GM12878 (cell line): ENCODE data around the gene CELF3. TPM values are rescaled to one million over a fixed set of nuclear protein-coding genes. Genes with fewer than 3 reads are reported as not detected.
A peak's percentile ranks its signal among the peaks of the same experiment; 100 is the strongest.

Source experiments
- ATAC-seq: fragments of 200-7000 bp; cut with Tn5 transposase; 3 replicates; pipeline ENCODE4 v1.9.1; 2020; ENCODE audit warnings: mild to moderate bottlenecking, moderate library complexity
- BruUV-seq: library from RNA; stranded (reverse); fragments of 400-500 nt; replicated peaks from 2 replicates; lab custom pipeline; 2021; lab: Mats Ljungman, UMichigan
- CTCF ChIA-PET: fragments of 300-600 bp; sonication (Branson Sonifier 250); formaldehyde crosslinking; extraction: SDS; loops from one replicate; lab custom pipeline; 2021; ENCODE audit warnings: inconsistent platforms; lab: Yijun Ruan, JAX
- POLR2A ChIA-PET: fragments of 350-600 bp; formaldehyde crosslinking; extraction: SDS; loops from one replicate; lab custom pipeline; 2021; ENCODE audit warnings: inconsistent platforms; lab: Charles Lee
- RAD21 ChIA-PET: fragments of 300-600 bp; sonication (Branson Sonifier 250); formaldehyde crosslinking; loops from one replicate; lab custom pipeline; 2023; ENCODE audit warnings: antibody characterized with exemption; ENCODE audit not compliant: unreplicated experiment; lab: Charles Lee
- SMC1A ChIA-PET: fragments of 300-600 bp; sonication (Branson Sonifier 250); formaldehyde crosslinking; loops from one replicate; lab custom pipeline; 2023; ENCODE audit not compliant: unreplicated experiment, uncharacterized antibody; lab: Charles Lee
- DNase-seq: peaks from one replicate; pipeline ENCODE4 v3.0.0-alpha.2; 2011; ENCODE audit warnings: low read depth, low spot score
- FAIRE-seq: peaks from 3 replicates; lab custom pipeline; 2011; peaks lifted over from hg19 to GRCh38; lab: Jason Lieb, UNC
- H2AFZ ChIP-seq: 2 replicates; pipeline ENCODE4 v1.6.0; 2011; ENCODE audit warnings: low read depth, low read length, control low read depth; ENCODE audit not compliant: control insufficient read depth
- H3K27ac ChIP-seq: 2 replicates; pipeline ENCODE4 v1.5.1; 2011; ENCODE audit warnings: control low read depth; ENCODE audit not compliant: control insufficient read depth, insufficient read depth
- H3K27me3 ChIP-seq, 2 experiments: replicated peaks in 1 of 2; 2 replicates each; pipeline versions ENCODE4 v1.6.0 to v1.6.1; 2011; ENCODE audit warnings: low read length in 1 of 2; ENCODE audit not compliant: control insufficient read depth in 2 of 2, insufficient read depth in 2 of 2
- H3K36me3 ChIP-seq, 2 experiments: 2 replicates each; pipeline ENCODE4 v1.5.1; 2011; ENCODE audit warnings: low read length in 1 of 2; ENCODE audit not compliant: control insufficient read depth in 2 of 2, insufficient read depth in 2 of 2
- H3K4me1 ChIP-seq: 2 replicates; pipeline ENCODE4 v1.6.1; 2011; ENCODE audit warnings: mild to moderate bottlenecking, low read length, moderate library complexity, mixed read lengths; ENCODE audit not compliant: control insufficient read depth, insufficient read depth
- H3K4me2 ChIP-seq: 2 replicates; pipeline ENCODE4 v1.6.0; 2011; ENCODE audit warnings: control low read depth; ENCODE audit not compliant: control insufficient read depth, insufficient read depth
- H3K4me3 ChIP-seq: fragments of 200-600 bp; sonication (generic); 2 replicates; pipeline ENCODE4 v1.5.1; 2016
- H3K79me2 ChIP-seq: 2 replicates; pipeline ENCODE4 v1.6.0; 2011; ENCODE audit warnings: low read length; ENCODE audit not compliant: control insufficient read depth, insufficient read depth
- H3K9ac ChIP-seq: 2 replicates; pipeline ENCODE4 v1.8.0; 2011; ENCODE audit warnings: low read length, control low read depth, mixed read lengths; ENCODE audit not compliant: control insufficient read depth, insufficient read depth
- H3K9me3 ChIP-seq: replicated peaks from 3 replicates; pipeline ENCODE4 v1.5.1; 2011; ENCODE audit warnings: mild to moderate bottlenecking, low read length; ENCODE audit not compliant: control insufficient read depth, insufficient read depth
- H4K20me1 ChIP-seq: 2 replicates; pipeline ENCODE4 v1.6.0; 2011; ENCODE audit not compliant: control insufficient read depth, insufficient read depth
- CTCF ChIP-seq, 3 experiments: IDR thresholded peaks in 2 of 3; conservative IDR thresholded peaks in 1 of 3; 2 replicates each; pipeline ENCODE4 v1.5.1; 2011; ENCODE audit warnings: low read depth in 3 of 3, low read length in 3 of 3, mild to moderate bottlenecking in 3 of 3, control low read depth in 2 of 3, moderate library complexity in 2 of 3, inconsistent platforms in 1 of 3, mixed read lengths in 1 of 3; ENCODE audit not compliant: control insufficient read depth in 2 of 3, insufficient read depth in 1 of 3; ENCODE audit errors: extremely low read depth in 1 of 3
- ZNF592 ChIP-seq: fragments of 450-650 bp; IDR thresholded peaks from 2 replicates; pipeline ENCODE4 v1.6.1; 2017; ENCODE audit warnings: mild to moderate bottlenecking, moderate library complexity
- whole genome bisulfite sequencing: methylation state at CpG from one replicate; pipeline ENCODE4 v1.1.6; 2016; ENCODE audit warnings: low lambda C conversion rate; ENCODE audit not compliant: insufficient replicate concordance, insufficient coverage; ENCODE audit errors: missing lambda C conversion rate; 5-methylcytosine and 5-hydroxymethylcytosine counted together
- in situ Hi-C: fragments of 300-500 bp; cut with MboI; formaldehyde crosslinking; loops from 9 replicates; pipeline ENCODE4 v1.14.3; 2018; ENCODE audit warnings: mixed read lengths
- intact Hi-C: fragments of 100-400 bp; cut with micrococcal nuclease; formaldehyde crosslinking; loops from one replicate; pipeline ENCODE4 v1.14.2; 2022; ENCODE audit not compliant: unreplicated experiment
- polyA plus RNA-seq, 11 experiments: library from polyadenylated mRNA; depleted of rRNA in 4 of 11; unstranded in 6 of 11; stranded (reverse) in 5 of 11; fragments of >200 nt; fragmentation: Nextera tagmentation in 4 of 11; fragmentation: Illumina TruSeq in 1 of 11; extraction: Ambion mirVana in 4 of 11; extraction: Trizol in 1 of 11; gene quantifications; 1 replicate in 1 of 11; 2 replicates in 10 of 11; pipeline versions ENCODE4 v1.2.1 to v1.2.3, GENCODE V29; 2011 to 2016; ENCODE audit warnings: inconsistent platforms in 2 of 11, missing spikeins in 2 of 11, low read depth in 1 of 11
- total RNA-seq, 4 experiments: library from RNA; depleted of rRNA in 3 of 4; stranded (reverse); fragments of >200 nt in 3 of 4; fragmentation: Illumina TruSeq in 1 of 4; extraction: Trizol in 1 of 4; gene quantifications; 2 replicates each; pipeline versions ENCODE4 v1.2.1 to v1.2.3, GENCODE V29; 2013 to 2021

Gene CELF3
- total and polyA plus RNA-seq, 10 of the 15 experiments (the other 5 are each of a cell fraction or from before 2014, with no cell fraction given) = 0.09 TPM; not detected in 9

GRCh38 chr1:151715726-151716404 is 738 bp downstream of the CELF3 start:
- Histone ChIP-seq H3K4me3 (no peak overlapping the region), H4K20me1 (no peaks in the 10 kb centered on the region), H3K9ac (no peak overlapping the region), H2AFZ (no peak overlapping the region), H3K4me2 (no peak overlapping the region), H3K79me2 (no peaks in the 10 kb centered on the region), H3K9me3 (no peaks in the 10 kb centered on the region), H3K36me3 (no peaks in the 10 kb centered on the region), H3K27me3 (peaks cover 0 to 9% of the 10 kb centered on the region in 2 experiments; a peak in 2 of 4 replicates), H3K4me1 (peaks cover 10% of the 10 kb centered on the region), H3K27ac (no peak overlapping the region)
- no peak for ATAC-seq
- intact Hi-C loops = loop anchor here (10.0 kb wide), 1 partner anchor 119 kb away; the partner anchor contains the start of genes C2CD4D and RORC
- WGBS = 19% methylated on average over 17 of the region's 17 CpGs
- in situ Hi-C loops = no loop called here
- BruUV-seq = no TSS peak
- ChIA-PET RAD21 (no interaction called here), SMC1A (interaction anchor here (1.1 to 1.2 kb wide), 2 partner anchors 16 to 18 kb away, joined by 3 read pairs; no protein-coding TSS in a partner anchor), CTCF (no interaction called here), POLR2A (no interaction called here)
- no peak for TF ChIP-seq ZNF592
- TF ChIP-seq CTCF (IDR thresholded peaks at IDR 0.05 in 2 of 3, conservative IDR thresholded peaks at IDR 0.05 in 1 of 3; ENCODE audit: control insufficient read depth in 2 of 3, extremely low read depth in 1 of 3, insufficient read depth in 1 of 3, low read depth in 3 of 3, low read length in 3 of 3) = 0 out of 6 replicates have a peak, but pooled peaks of 1 of the 3 experiments have one; percentile 9
- FAIRE-seq = no peak
- DNase-seq = no peak
